NCI-H2171 treated with DMSO at 0.1 percent for 48 hours (cell line): ENCODE measurements around the gene SPPL3.
A peak's percentile ranks its signal among the peaks of the same experiment; 100 is the strongest.
"Not testable (repeated sequence)": the region's sequence is repeated elsewhere in the genome, so short reads cannot be mapped to it uniquely, and the experiment has no call there.

ENCODE experiments used
- DNase-seq: peaks from one replicate; lab custom pipeline; 2025; lab: John Stamatoyannopoulos, UW

Gene SPPL3, protein sequence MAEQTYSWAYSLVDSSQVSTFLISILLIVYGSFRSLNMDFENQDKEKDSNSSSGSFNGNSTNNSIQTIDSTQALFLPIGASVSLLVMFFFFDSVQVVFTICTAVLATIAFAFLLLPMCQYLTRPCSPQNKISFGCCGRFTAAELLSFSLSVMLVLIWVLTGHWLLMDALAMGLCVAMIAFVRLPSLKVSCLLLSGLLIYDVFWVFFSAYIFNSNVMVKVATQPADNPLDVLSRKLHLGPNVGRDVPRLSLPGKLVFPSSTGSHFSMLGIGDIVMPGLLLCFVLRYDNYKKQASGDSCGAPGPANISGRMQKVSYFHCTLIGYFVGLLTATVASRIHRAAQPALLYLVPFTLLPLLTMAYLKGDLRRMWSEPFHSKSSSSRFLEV

DNA sequence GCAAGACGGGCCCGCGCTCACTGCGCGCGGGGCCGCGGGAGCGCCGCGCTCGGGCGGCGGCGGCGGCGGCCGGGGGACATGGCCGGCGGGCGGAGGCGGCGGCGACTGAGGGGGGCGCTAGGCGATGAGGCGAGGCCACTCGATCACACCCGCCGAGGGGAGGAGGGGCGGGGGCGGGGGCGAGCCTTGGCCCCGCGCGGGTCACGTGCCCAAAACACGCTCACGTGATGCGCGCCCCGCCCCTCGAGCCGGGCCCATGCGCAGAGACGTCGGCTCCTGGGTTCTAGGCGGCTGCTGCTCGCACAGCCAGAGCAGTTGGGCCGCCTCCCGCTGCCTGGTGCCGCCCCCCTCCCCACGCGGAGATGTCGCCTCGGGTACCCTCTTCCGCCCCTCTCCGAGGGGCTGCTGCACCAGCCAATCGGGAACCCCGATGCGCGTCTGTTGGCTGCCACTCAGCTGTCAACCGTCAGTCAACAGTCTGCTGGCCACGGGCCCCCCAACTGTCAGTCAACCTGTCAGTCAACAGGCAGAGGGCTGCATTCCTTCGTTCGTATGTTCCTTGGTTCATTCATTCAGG is at the start of gene SPPL3:
TSS of gene SPPL3 (minus strand) at position 162 of the 577 bp plus-strand sequence. CDS start 491 bp downstream, outside the sequence.
- DNase-seq, result peak; percentile 89

- no peak for DNase-seq
Observed at GRCh38 chr12:120950807-120951206, 46.6 kb upstream of the SPPL3 start.

DNA sequence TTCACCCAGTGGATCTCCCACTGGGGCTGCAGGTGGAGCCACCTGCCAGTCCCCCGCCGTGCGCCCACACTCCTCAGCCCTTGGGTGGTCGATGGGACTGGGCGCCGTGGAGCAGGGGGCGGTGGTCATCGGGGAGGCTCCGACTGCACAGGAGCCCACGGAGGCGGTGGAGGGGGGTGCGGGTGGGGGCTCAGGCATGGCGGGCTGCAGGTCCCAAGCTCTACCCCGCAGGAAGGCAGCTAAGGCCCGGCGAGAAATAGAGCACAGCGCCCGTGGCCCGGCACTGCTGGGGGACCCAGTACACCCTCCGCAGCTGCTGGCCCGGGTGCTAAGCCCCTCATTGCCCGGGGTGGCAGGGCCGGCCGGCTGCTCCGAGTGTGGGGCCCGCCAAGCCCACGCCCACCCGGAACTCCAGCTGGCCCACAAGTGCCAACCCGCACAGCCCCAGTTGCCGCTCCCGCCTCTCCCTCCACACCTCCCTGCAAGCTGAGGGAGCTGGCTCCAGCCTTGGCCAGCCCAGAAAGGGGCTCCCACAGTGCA is 46.2 kb upstream of the SPPL3 start:
- DNase-seq, result not testable (repeated sequence)

DNA sequence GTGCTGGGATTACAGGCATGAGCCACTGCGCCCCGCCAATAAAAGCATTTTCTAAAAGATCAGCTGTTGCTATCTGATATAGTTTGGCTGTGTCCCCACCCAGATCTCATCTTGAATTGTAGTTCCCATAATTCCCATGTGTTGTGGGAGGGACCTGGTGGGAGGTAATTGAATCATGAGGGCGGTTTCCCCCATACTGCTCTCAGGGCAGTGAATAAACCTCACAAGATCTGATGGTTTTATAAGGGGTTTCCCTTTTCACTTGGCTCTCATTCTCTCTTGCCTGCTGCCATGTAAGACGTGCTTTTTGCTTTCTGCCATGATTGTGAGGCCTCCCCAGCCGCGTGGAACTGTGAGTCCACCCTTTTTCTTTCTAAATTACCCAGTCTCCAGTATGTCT is 41.4 kb upstream of the SPPL3 start:
- not testable (repeated sequence) for DNase-seq

- peak; percentile 29 for DNase-seq
Observed at GRCh38 chr12:120944645-120945217, 40.6 kb upstream of the SPPL3 start.

DNA sequence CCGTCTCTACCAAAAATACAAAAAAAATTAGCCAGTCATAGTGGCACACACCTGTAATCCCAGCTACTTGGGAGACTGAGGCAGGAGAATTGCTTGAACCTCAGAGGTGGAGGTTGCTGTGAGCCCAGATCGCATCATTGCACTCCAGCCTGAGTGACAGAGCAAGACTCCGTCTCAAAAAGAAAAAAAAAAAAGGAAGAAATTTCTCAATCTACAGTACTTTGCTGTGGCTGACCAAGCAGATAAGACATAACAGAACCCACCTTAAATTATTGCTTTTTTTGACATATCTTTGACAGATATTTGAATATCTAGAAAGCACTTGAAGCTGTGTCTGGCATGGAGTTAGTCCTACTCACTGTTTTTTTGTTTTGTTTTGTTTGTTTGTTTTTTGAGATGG is 39.3 kb upstream of the SPPL3 start:
- no peak for DNase-seq

GRCh38 chr12:120941846-120942405 is 37.8 kb upstream of the SPPL3 start:
- no peak for DNase-seq

DNA sequence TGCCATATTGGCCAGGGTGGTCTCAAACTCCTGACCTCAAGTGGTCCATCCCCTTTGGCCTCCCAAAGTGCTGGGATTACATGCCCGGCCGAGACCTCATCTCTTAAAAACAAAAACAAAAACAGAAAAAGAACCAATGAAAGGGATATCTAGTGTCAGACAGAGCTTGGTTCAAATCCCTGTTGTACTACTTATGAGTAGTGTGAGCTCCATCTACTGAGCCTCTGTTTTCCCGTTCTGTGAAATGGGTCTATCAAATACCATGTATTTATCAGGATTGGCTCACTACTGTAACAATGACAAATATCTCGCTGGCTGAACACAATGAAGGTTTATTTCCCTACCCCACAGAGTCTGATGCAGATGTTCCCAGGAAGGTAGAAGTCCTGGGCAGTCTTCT is 37.3 kb upstream of the SPPL3 start:
- no peak for DNase-seq

DNA sequence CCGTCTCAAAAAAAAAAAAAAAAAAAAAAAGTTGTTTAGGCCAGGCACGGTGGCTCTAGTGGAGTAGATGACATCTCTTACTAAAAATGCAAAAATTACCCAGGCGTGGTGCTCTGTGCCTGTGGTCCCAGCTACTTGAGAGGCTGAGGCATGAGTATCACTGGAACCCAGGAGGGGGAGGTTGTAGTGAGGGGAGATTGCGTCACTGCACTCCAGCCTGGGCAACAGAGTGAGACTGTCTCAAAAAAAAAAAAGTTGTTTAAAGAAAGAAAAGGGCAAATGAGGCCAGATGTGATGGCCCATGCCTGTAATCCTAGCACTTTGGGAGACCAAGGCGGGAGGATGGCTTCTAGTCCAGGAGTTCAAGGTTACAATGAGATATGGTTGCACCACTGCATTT is 36.6 kb upstream of the SPPL3 start:
- DNase-seq, result no peak

GRCh38 chr12:120940006-120940405 is 35.8 kb upstream of the SPPL3 start:
- DNase-seq, result no peak

DNA sequence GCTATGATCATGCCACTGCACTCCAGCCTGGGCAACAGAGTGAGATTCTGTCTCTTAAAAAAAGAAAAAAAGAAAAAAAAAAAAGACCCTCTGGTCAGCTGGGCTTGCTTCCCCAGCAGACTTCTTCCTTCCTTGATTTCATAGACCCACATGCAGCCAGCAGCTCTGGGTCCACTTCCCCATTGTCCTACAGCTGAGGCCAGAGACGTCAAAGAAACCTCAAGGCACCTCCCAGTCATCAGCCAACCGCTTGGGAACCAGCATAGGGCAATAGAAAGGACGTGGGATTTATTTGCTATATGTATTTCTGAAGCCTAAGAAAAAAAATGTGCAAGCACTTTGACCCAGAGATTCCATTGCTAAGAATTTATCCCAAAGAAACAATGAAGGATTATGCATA is 35.4 kb upstream of the SPPL3 start:
- no peak for DNase-seq

- no peak for DNase-seq
Observed at GRCh38 chr12:120938496-120938895, 34.3 kb upstream of the SPPL3 start.

DNA sequence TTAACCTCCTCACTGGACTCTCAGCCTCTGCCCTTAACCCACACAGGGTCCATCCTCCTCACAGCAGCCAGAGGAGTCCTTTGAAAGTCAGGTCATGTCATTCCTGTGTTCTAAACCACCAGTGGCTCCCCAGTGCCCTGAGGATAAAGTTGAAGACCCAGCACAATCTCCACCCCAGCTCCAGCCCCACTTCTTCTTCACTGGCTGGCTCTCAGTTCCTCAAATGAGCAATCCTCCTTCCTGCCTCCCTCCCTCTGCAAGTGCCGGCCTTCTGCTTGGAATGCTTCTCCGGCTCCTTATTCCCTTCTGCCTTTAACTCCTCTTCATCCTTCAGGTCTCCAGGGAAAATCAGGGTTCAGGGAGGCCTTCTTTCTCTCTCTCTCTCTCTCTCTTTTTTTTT is 32.0 kb upstream of the SPPL3 start:
- no peak for DNase-seq

GRCh38 chr12:120933786-120934185 is 29.6 kb upstream of the SPPL3 start:
- DNase-seq, result no peak

DNA sequence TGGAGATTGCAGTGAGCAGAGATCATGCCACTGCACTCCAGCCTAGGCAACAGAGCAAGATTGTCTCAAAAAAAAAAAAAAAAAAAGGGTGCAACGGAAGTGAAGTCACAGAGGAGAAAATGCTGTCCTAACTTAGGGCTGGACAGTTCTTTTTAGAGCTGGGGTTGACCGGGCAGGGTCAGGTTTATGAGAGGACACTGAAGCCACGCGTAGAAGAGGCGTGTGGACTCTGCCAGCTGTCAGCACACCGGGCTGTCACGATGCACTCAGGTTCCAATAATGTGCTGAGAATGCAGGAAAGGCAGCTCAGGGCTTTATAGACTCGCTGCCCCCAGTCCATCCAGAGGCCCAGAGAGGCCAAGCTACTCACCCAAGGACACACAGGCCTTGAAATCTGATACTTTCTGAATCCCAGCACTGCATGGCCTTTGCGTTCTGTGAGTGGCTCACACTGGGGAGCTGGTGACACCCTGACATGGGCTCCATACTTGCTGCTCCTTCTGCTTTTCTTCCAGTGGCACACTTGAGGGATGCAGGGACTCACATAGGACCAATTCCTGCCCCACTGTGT is 28.9 kb upstream of the SPPL3 start:
- no peak for DNase-seq

GRCh38 chr12:120932058-120932457 is 27.9 kb upstream of the SPPL3 start:
- no peak for DNase-seq

GRCh38 chr12:120930032-120930431 is 25.9 kb upstream of the SPPL3 start:
- DNase-seq, result no peak

GRCh38 chr12:120928864-120929652 is 24.9 kb upstream of the SPPL3 start:
- DNase-seq, result no peak

DNA sequence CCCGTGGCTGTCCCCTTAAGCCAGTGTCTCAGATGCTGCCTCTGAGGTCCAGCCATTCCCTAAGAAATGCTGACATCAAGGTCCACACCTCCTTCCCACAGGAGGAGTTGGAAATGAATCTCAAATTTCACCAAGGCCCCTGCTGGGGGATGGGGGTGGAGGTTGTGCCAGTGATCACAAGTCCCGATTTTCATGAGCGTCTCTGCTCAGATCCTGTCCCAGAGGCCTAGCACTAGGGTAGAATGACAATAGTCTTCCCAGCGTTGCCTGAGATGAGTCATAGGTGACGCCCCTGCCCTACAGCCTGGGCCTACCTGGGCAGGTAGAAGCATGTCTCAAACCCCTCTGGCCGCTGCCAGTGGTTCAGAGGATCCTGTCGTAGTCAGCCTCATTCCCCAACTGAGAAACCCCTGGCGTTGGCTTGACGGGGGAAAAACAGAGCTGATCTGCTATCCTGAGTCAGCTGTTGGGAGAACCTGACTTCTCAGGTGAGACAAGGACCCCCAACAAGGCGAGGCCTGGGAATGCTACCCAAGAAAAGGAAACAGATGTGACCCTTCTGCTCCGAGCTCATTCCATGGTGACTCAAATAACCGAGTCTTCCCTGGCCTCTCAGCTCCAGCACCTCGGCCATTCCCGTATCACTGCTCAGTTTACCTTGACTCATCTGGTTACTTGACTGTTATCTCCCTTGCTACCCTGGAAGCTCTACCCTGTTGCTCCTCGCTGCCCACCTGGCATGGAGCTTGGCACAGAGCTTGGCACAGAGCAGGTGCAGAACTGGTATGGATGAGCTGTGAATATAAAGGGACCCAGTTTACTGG is 21.8 kb upstream of the SPPL3 start:
- DNase-seq, result no peak

DNA sequence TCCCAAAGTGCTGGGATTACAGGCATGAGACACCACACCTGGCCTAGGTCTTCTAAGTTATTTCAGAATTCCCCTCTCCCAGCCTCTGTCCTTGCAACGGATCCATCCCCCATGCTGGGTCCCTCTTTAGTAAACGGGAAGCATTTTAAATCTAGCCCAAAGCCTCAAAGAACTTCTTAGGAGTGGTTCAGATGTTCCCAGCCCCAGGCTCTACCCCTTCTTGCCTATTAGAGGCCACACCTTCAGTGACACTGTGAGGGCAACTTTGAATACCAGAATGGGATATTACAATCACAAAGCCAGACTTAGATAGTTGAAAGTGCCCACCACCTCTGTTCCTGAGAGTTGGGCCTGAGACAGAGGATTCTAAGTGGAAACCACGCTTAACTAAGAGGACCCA is 18.1 kb upstream of the SPPL3 start:
- DNase-seq, result no peak

GRCh38 chr12:120921637-120922036 is 17.5 kb upstream of the SPPL3 start:
- DNase-seq, result no peak
